ENCODE results near the gene ALG6.
A peak's percentile ranks its signal among the peaks of the same experiment; 100 is the strongest.

ALG6 gene

GRCh38 chr1:63321785-63322113, 45.7 kb upstream of the ALG6 start:
- H3F3A ChIP-seq (ENCODE audit: insufficient read depth, low read length), result no peaks in the 10 kb centered on the region
- H3K79me2 ChIP-seq (ENCODE audit: insufficient read depth, low read length), result no peaks in the 10 kb centered on the region
- no peaks in the 10 kb centered on the region for H3K9me2 ChIP-seq (ENCODE audit: low read depth, low read length)
- H3K4me2 ChIP-seq (ENCODE audit: low read length), result peak overlapping the region; percentile 57
- peak overlapping the region; percentile 65 for H3K4me3 ChIP-seq (ENCODE audit: low read depth, low read length, poor library complexity, severe bottlenecking)
- H3K9ac ChIP-seq (ENCODE audit: low read length), result peak overlapping the region; percentile 57; the same call in 1 of the 2 replicates
- no peaks in the 10 kb centered on the region for H3K27me3 ChIP-seq (ENCODE audit: insufficient read depth, low read length)
- TF ChIP-seq, protein P1, sequence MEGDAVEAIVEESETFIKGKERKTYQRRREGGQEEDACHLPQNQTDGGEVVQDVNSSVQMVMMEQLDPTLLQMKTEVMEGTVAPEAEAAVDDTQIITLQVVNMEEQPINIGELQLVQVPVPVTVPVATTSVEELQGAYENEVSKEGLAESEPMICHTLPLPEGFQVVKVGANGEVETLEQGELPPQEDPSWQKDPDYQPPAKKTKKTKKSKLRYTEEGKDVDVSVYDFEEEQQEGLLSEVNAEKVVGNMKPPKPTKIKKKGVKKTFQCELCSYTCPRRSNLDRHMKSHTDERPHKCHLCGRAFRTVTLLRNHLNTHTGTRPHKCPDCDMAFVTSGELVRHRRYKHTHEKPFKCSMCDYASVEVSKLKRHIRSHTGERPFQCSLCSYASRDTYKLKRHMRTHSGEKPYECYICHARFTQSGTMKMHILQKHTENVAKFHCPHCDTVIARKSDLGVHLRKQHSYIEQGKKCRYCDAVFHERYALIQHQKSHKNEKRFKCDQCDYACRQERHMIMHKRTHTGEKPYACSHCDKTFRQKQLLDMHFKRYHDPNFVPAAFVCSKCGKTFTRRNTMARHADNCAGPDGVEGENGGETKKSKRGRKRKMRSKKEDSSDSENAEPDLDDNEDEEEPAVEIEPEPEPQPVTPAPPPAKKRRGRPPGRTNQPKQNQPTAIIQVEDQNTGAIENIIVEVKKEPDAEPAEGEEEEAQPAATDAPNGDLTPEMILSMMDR (IDR thresholded peaks at IDR 0.05; ENCODE audit: low read length), result no peak
- no peak for TF ChIP-seq EZH2 (IDR thresholded peaks at IDR 0.05; ENCODE audit: borderline replicate concordance, low read length)
- no peak overlapping the region for H3K27ac ChIP-seq (ENCODE audit: low read depth, low read length, poor library complexity, severe bottlenecking)
- H3K36me3 ChIP-seq (ENCODE audit: insufficient read depth, low read length), result no peaks in the 10 kb centered on the region
- no peaks in the 10 kb centered on the region for H3K9me3 ChIP-seq (ENCODE audit: low read length)
- H4K20me1 ChIP-seq (ENCODE audit: insufficient read depth, low read length), result no peaks in the 10 kb centered on the region
- no peak overlapping the region for H2AFZ ChIP-seq (ENCODE audit: low read length)
- H3K4me1 ChIP-seq (ENCODE audit: insufficient read depth, low read length, severe bottlenecking), result peaks cover 14% of the 10 kb centered on the region

DNA sequence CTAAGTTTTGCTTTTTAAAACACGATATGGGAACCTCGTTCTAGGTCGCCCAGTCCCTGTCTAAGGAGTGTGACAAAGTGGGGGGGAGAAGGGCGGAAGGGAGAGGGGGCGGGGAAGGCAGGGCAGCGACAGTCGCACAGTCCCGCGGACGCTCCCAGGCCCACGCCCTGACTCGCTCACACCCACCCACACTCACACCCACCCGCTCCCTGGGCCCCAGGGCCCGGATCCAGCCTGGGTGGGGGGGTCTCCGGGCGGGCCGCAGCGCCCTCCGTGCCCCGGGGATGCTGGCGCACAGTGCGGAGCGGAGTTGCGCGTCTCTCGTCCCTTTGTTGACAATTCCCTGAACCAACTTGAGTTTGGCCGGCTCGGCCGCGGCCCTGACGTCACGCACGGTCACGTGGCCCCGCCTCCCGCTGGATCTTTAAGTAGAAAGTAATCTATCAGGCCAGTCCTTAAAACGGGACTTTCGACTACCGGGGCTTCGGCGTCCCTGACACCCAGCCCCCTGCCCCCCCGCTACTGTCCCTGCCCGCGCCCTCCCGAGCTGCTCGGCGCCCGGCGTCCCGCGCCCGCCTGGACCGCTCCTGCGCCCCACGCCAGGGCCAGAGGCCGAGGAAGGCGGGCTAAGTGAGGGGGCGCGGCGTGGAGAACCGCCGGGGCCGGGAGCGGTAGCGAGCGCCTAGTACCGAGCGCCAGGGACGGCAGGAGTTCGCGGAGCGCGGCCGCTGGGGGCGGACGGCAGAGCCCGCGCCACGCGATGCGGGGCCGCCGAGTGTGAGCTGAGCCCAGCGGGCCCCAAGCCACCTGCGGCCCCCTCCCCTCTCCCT, 45.1 kb upstream of the ALG6 start, which contains the start of gene FOXD3:
Gene FOXD3, plus strand, starts transcription at position 454 of the 830 bp plus-strand sequence. CDS start 492 bp downstream, outside the sequence.
- H3K4me3 ChIP-seq (ENCODE audit: low read depth, low read length, poor library complexity, severe bottlenecking), result peak within 1 kb of the TSS; percentile 65
- no peaks in the 10 kb centered on the region for H3K27me3 ChIP-seq (ENCODE audit: insufficient read depth, low read length)
- TF ChIP-seq EZH2 (IDR thresholded peaks at IDR 0.05; ENCODE audit: borderline replicate concordance, low read length), result no peak
- TF ChIP-seq, protein P1 (IDR thresholded peaks at IDR 0.05; ENCODE audit: low read length), result no peak
- no peaks in the 10 kb centered on the region for H3K9me2 ChIP-seq (ENCODE audit: low read depth, low read length)
- no peak within 1 kb of the TSS for H3K27ac ChIP-seq (ENCODE audit: low read depth, low read length, poor library complexity, severe bottlenecking)
- no peaks in the 10 kb centered on the region for H4K20me1 ChIP-seq (ENCODE audit: insufficient read depth, low read length)
- no peaks in the 10 kb centered on the region for H3K36me3 ChIP-seq (ENCODE audit: insufficient read depth, low read length)
- H2AFZ ChIP-seq (ENCODE audit: low read length), result no peak within 1 kb of the TSS
- H3K9me3 ChIP-seq (ENCODE audit: low read length), result no peaks in the 10 kb centered on the region
- H3K4me2 ChIP-seq (ENCODE audit: low read length), result peak within 1 kb of the TSS; percentile 57
- H3K9ac ChIP-seq (ENCODE audit: low read length), result peak within 1 kb of the TSS; percentile 57
- H3K4me1 ChIP-seq (ENCODE audit: insufficient read depth, low read length, severe bottlenecking), result peaks cover 20% of the 10 kb centered on the region
- H3F3A ChIP-seq (ENCODE audit: insufficient read depth, low read length), result no peaks in the 10 kb centered on the region
- H3K79me2 ChIP-seq (ENCODE audit: insufficient read depth, low read length), result no peaks in the 10 kb centered on the region

DNA sequence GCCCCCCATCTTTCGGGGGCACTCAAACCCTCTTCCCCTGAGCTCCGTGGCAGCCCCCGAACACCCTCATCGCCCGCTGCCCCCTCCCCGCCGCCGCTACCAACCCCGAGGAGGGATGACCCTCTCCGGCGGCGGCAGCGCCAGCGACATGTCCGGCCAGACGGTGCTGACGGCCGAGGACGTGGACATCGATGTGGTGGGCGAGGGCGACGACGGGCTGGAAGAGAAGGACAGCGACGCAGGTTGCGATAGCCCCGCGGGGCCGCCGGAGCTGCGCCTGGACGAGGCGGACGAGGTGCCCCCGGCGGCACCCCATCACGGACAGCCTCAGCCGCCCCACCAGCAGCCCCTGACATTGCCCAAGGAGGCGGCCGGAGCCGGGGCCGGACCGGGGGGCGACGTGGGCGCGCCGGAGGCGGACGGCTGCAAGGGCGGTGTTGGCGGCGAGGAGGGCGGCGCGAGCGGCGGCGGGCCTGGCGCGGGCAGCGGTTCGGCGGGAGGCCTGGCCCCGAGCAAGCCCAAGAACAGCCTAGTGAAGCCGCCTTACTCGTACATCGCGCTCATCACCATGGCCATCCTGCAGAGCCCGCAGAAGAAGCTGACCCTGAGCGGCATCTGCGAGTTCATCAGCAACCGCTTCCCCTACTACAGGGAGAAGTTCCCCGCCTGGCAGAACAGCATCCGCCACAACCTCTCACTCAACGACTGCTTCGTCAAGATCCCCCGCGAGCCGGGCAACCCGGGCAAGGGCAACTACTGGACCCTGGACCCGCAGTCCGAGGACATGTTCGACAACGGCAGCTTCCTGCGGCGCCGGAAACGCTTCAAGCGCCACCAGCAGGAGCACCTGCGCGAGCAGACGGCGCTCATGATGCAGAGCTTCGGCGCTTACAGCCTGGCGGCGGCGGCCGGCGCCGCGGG, 44.2 kb upstream of the ALG6 start:
- Histone ChIP-seq H2AFZ (ENCODE audit: low read length) (no peak overlapping the region), H3K9ac (ENCODE audit: low read length) (no peak overlapping the region; the same call in 1 of the 2 replicates), H3F3A (ENCODE audit: insufficient read depth, low read length) (no peaks in the 10 kb centered on the region), H3K4me1 (ENCODE audit: insufficient read depth, low read length, severe bottlenecking) (peaks cover 19% of the 10 kb centered on the region), H3K4me3 (ENCODE audit: low read depth, low read length, poor library complexity, severe bottlenecking) (peak overlapping the region; percentile 65), H3K27me3 (ENCODE audit: insufficient read depth, low read length) (no peaks in the 10 kb centered on the region), H3K79me2 (ENCODE audit: insufficient read depth, low read length) (no peaks in the 10 kb centered on the region), H3K4me2 (ENCODE audit: low read length) (peak overlapping the region; percentile 57), H3K27ac (ENCODE audit: low read depth, low read length, poor library complexity, severe bottlenecking) (no peak overlapping the region), H3K36me3 (ENCODE audit: insufficient read depth, low read length) (no peaks in the 10 kb centered on the region), H3K9me3 (ENCODE audit: low read length) (no peaks in the 10 kb centered on the region), H3K9me2 (ENCODE audit: low read depth, low read length) (no peaks in the 10 kb centered on the region), H4K20me1 (ENCODE audit: insufficient read depth, low read length) (no peaks in the 10 kb centered on the region)
- TF ChIP-seq, protein P1 (IDR thresholded peaks at IDR 0.05; ENCODE audit: low read length), result no peak
- no peak for TF ChIP-seq EZH2 (IDR thresholded peaks at IDR 0.05; ENCODE audit: borderline replicate concordance, low read length)
